ENCODE data around the gene CYTH2.
"Not testable (repeated sequence)": the region's sequence is repeated elsewhere in the genome, so short reads cannot be mapped to it uniquely, and the experiment has no call there.

Gene CYTH2

GRCh38 chr19:48513289-48514122, 44.3 kb downstream of the CYTH2 start:
- peak; percentile 78 for DNase-seq

- DNase-seq: no peak
These were observed 44.9 kb downstream of the CYTH2 start for GRCh38 chr19:48514123-48514458.

GRCh38 chr19:48516536-48516935, 47.4 kb downstream of the CYTH2 start:
- no peak for DNase-seq

GRCh38 chr19:48518207-48518606, 49.0 kb downstream of the CYTH2 start:
- DNase-seq: no peak

- DNase-seq: not testable (repeated sequence)
These were observed 50.3 kb downstream of the CYTH2 start for GRCh38 chr19:48519426-48519825.

- DNase-seq: no peak
These were observed 51.0 kb downstream of the CYTH2 start for GRCh38 chr19:48520134-48520533.

- no peak for DNase-seq
These were observed 55.1 kb downstream of the CYTH2 start for GRCh38 chr19:48524221-48524620.

GRCh38 chr19:48524732-48525131, 55.6 kb downstream of the CYTH2 start:
- no peak for DNase-seq

GRCh38 chr19:48529156-48529555, 60.0 kb downstream of the CYTH2 start:
- no peak for DNase-seq

- DNase-seq: no peak
These were observed 61.0 kb downstream of the CYTH2 start for GRCh38 chr19:48530066-48530720.

GRCh38 chr19:48530770-48531169, 61.6 kb downstream of the CYTH2 start:
- DNase-seq: no peak

Data from DMS79 treated with DMSO at 0.1 percent for 48 hours (cell line).